CD4-positive, alpha-beta T cell (primary cell): ENCODE measurements around the gene TGM4. TPM values are rescaled to one million over a fixed set of nuclear protein-coding genes. Genes with fewer than 3 reads are reported as not detected.

Source experiments
- ATAC-seq: fragments of 200-7000 bp; cut with Tn5 transposase; one replicate; pipeline ENCODE4 v1.10.0; 2022; ENCODE audit warnings: mild to moderate bottlenecking; ENCODE audit not compliant: poor library complexity
- CTCF ChIA-PET: fragments of 350-600 bp; sonication (Branson Sonifier 250); formaldehyde crosslinking; loops from one replicate; lab custom pipeline; 2021; ENCODE audit warnings: antibody characterized with exemption, inconsistent platforms; lab: Charles Lee
- POLR2A ChIA-PET: fragments of 350-600 bp; sonication (Branson Sonifier 250); formaldehyde crosslinking; loops from one replicate; lab custom pipeline; 2021; ENCODE audit warnings: antibody characterized with exemption, inconsistent platforms; lab: Charles Lee
- DNase-seq, 14 experiments: peaks; one replicate each; pipeline ENCODE4 v3.0.0-alpha.2; 2013 to 2020; ENCODE audit warnings: mixed read lengths in 2 of 14
- H3K27ac ChIP-seq, 2 donors: one replicate each; pipeline versions ENCODE4 v1.5.1 to v1.7.0; 2013; ENCODE audit warnings: low read length in 2 of 2, low read depth in 1 of 2, mild to moderate bottlenecking in 1 of 2
- H3K27me3 ChIP-seq, 2 experiments: 1 replicate in 1 of 2; 2 replicates in 1 of 2; pipeline versions ENCODE4 v1.6.1 to v1.7.0; 2013; ENCODE audit warnings: low read length in 2 of 2, control low read depth in 1 of 2, mild to moderate bottlenecking in 1 of 2, moderate library complexity in 1 of 2; ENCODE audit not compliant: insufficient read depth in 2 of 2, control insufficient read depth in 1 of 2
- H3K36me3 ChIP-seq: one replicate; pipeline ENCODE4 v1.6.1; 2013; ENCODE audit warnings: low read length, control low read depth; ENCODE audit not compliant: insufficient read depth
- H3K4me1 ChIP-seq: one replicate; pipeline ENCODE4 v1.6.1; 2013; ENCODE audit warnings: low read length, control low read depth; ENCODE audit not compliant: insufficient read depth
- H3K4me3 ChIP-seq: one replicate; pipeline ENCODE4 v1.5.1; 2013; ENCODE audit warnings: mild to moderate bottlenecking, low read length, moderate library complexity
- H3K9me3 ChIP-seq, 2 experiments: 1 replicate in 1 of 2; 2 replicates in 1 of 2; pipeline versions ENCODE4 v1.6.1 to v1.7.0; 2013; ENCODE audit warnings: low read length in 2 of 2, mild to moderate bottlenecking in 2 of 2, control low read depth in 1 of 2, moderate library complexity in 1 of 2; ENCODE audit not compliant: control insufficient read depth in 1 of 2, insufficient read depth in 1 of 2
- H3K27ac Mint-ChIP-seq: one replicate; pipeline ENCODE4 v1.8.0; 2020; ENCODE audit warnings: mixed read lengths
- H3K27me3 Mint-ChIP-seq: one replicate; pipeline ENCODE4 v1.8.0; 2021; ENCODE audit warnings: mixed read lengths
- H3K36me3 Mint-ChIP-seq: one replicate; pipeline ENCODE4 v1.8.0; 2021; ENCODE audit warnings: low read depth, mixed read lengths
- H3K4me1 Mint-ChIP-seq: one replicate; pipeline ENCODE4 v1.8.0; 2021; ENCODE audit warnings: low read depth, mixed read lengths
- H3K4me3 Mint-ChIP-seq: one replicate; pipeline ENCODE4 v1.8.0; 2020; ENCODE audit warnings: mild to moderate bottlenecking, mixed read lengths
- H3K9me3 Mint-ChIP-seq: one replicate; pipeline ENCODE4 v1.8.0; 2020; ENCODE audit warnings: mixed read lengths
- CTCF ChIP-seq: fragments of 200-600 bp; IDR thresholded peaks from one replicate; pipeline ENCODE4 v1.8.0; 2022; ENCODE audit warnings: antibody characterized with exemption, mild to moderate bottlenecking
- intact Hi-C, 2 experiments: fragments of 100-400 bp; cut with DNase I in 1 of 2; cut with micrococcal nuclease in 1 of 2; formaldehyde crosslinking; loops; one replicate each; pipeline versions ENCODE4 v1.15.1 to v1.9.0; 2023 to 2025; cut with DNase I, micrococcal nuclease
- total RNA-seq, 174 experiments: library from RNA in 2 of 174; stranded (reverse) in 2 of 174; gene quantifications; one replicate each; pipeline ENCODE4 v1.2.3 and lab custom pipeline; 2021 to 2026

The TGM4 gene
- total RNA-seq, 2 experiments from 2014 or later = not detected

GRCh38 chr3:44831232-44831631 is 43.2 kb upstream of the TGM4 start:
- Histone ChIP-seq H3K27me3 (no peaks in the 10 kb centered on the region), H3K4me1 (no peaks in the 10 kb centered on the region), H3K27ac (no peak overlapping the region), H3K36me3 (no peaks in the 10 kb centered on the region), H3K4me3 (no peak overlapping the region), H3K9me3 (no peaks in the 10 kb centered on the region)
- no peak for TF ChIP-seq CTCF
- Mint-ChIP-seq H3K4me1 (no peaks in the 10 kb centered on the region), H3K27ac (no peak overlapping the region), H3K9me3 (peaks cover 3% of the 10 kb centered on the region), H3K27me3 (no peaks in the 10 kb centered on the region), H3K36me3 (no peaks in the 10 kb centered on the region), H3K4me3 (no peak overlapping the region)
- ATAC-seq (no peak), DNase-seq (no peak)
- CTCF ChIA-PET = no interaction called here
- intact Hi-C loops = no loop called here
- POLR2A ChIA-PET = no interaction called here

GRCh38 chr3:44832032-44832431 is 42.4 kb upstream of the TGM4 start:
- no peak overlapping the region for H3K27ac Mint-ChIP-seq
- ATAC-seq (no peak), DNase-seq (no peak)
- no peaks in the 10 kb centered on the region for H3K4me1 Mint-ChIP-seq
- no peak overlapping the region for H3K4me3 ChIP-seq
- intact Hi-C loops = no loop called here
- H3K36me3 ChIP-seq = no peaks in the 10 kb centered on the region
- H3K36me3 Mint-ChIP-seq = peaks cover 6% of the 10 kb centered on the region
- H3K9me3 Mint-ChIP-seq = peaks cover 3% of the 10 kb centered on the region
- H3K27me3 Mint-ChIP-seq = no peaks in the 10 kb centered on the region
- no peak overlapping the region for H3K27ac ChIP-seq
- H3K4me1 ChIP-seq = no peaks in the 10 kb centered on the region
- no peak overlapping the region for H3K4me3 Mint-ChIP-seq
- H3K9me3 ChIP-seq = peaks cover 0 to 6% of the 10 kb centered on the region in 2 experiments
- ChIA-PET CTCF (no interaction called here), POLR2A (no interaction called here)
- no peaks in the 10 kb centered on the region for H3K27me3 ChIP-seq
- TF ChIP-seq CTCF = no peak

GRCh38 chr3:44832965-44833364 is 41.4 kb upstream of the TGM4 start:
- intact Hi-C loops = no loop called here
- H3K4me3 ChIP-seq = no peak overlapping the region
- H3K4me1 ChIP-seq = no peaks in the 10 kb centered on the region
- POLR2A ChIA-PET = no interaction called here
- no peaks in the 10 kb centered on the region for H3K4me1 Mint-ChIP-seq
- no peak for TF ChIP-seq CTCF
- H3K9me3 ChIP-seq = peaks cover 0 to 6% of the 10 kb centered on the region in 2 experiments
- H3K27ac Mint-ChIP-seq = no peak overlapping the region
- DNase-seq (no peak), ATAC-seq (no peak)
- CTCF ChIA-PET = no interaction called here
- H3K27me3 ChIP-seq = no peaks in the 10 kb centered on the region
- H3K9me3 Mint-ChIP-seq = peaks cover 3% of the 10 kb centered on the region
- no peaks in the 10 kb centered on the region for H3K27me3 Mint-ChIP-seq
- H3K36me3 Mint-ChIP-seq = peaks cover 6% of the 10 kb centered on the region
- no peak overlapping the region for H3K4me3 Mint-ChIP-seq
- H3K36me3 ChIP-seq = no peaks in the 10 kb centered on the region
- no peak overlapping the region for H3K27ac ChIP-seq
